GM18508 (cell line): ENCODE results near the gene CCNB2.
"Not testable (repeated sequence)": the region's sequence is repeated elsewhere in the genome, so short reads cannot be mapped to it uniquely, and the experiment has no call there.

ENCODE experiments used
- ATAC-seq: cut with Tn5 transposase; IDR thresholded peaks from one replicate; pipeline ENCODE4 v1.9.1; 2021; ENCODE audit warnings: moderate number of reproducible peaks; ENCODE audit not compliant: insufficient read depth, unreplicated experiment

The CCNB2 gene

GRCh38 chr15:59131969-59132562 is 27.1 kb downstream of the CCNB2 start:
- no peak for ATAC-seq

- no peak for ATAC-seq
These were observed 29.0 kb downstream of the CCNB2 start for GRCh38 chr15:59133929-59134427.

- no peak for ATAC-seq
These were observed 32.6 kb downstream of the CCNB2 start for GRCh38 chr15:59137566-59137965.

GRCh38 chr15:59138243-59138642 is 33.3 kb downstream of the CCNB2 start:
- ATAC-seq = no peak

GRCh38 chr15:59140422-59141226 is 35.7 kb downstream of the CCNB2 start:
- no peak for ATAC-seq

GRCh38 chr15:59143281-59143680 is 38.3 kb downstream of the CCNB2 start:
- no peak for ATAC-seq

GRCh38 chr15:59144594-59144993 is 39.6 kb downstream of the CCNB2 start:
- ATAC-seq = not testable (repeated sequence)

GRCh38 chr15:59147666-59148065 is 42.7 kb downstream of the CCNB2 start:
- ATAC-seq = no peak

- no peak for ATAC-seq
These were observed 43.3 kb downstream of the CCNB2 start for GRCh38 chr15:59148153-59148833.

- no peak for ATAC-seq
These were observed 45.2 kb downstream of the CCNB2 start for GRCh38 chr15:59150185-59150584.

- ATAC-seq = no peak
These were observed 47.9 kb downstream of the CCNB2 start for GRCh38 chr15:59152694-59153450.

GRCh38 chr15:59153466-59153865 is 48.5 kb downstream of the CCNB2 start:
- no peak for ATAC-seq

GRCh38 chr15:59154243-59154642 is 49.3 kb downstream of the CCNB2 start:
- no peak for ATAC-seq

- ATAC-seq = no peak
These were observed 50.5 kb downstream of the CCNB2 start for GRCh38 chr15:59155431-59155830.

GRCh38 chr15:59157396-59157795 is 52.5 kb downstream of the CCNB2 start:
- no peak for ATAC-seq

GRCh38 chr15:59157840-59158700 is 53.1 kb downstream of the CCNB2 start:
- ATAC-seq = no peak

GRCh38 chr15:59158701-59159034 is 53.7 kb downstream of the CCNB2 start:
- ATAC-seq = no peak

GRCh38 chr15:59159210-59159609 is 54.3 kb downstream of the CCNB2 start:
- no peak for ATAC-seq

GRCh38 chr15:59160880-59161593 is 56.1 kb downstream of the CCNB2 start:
- no peak for ATAC-seq
